ENCODE data around the gene MYL4.

DNA sequence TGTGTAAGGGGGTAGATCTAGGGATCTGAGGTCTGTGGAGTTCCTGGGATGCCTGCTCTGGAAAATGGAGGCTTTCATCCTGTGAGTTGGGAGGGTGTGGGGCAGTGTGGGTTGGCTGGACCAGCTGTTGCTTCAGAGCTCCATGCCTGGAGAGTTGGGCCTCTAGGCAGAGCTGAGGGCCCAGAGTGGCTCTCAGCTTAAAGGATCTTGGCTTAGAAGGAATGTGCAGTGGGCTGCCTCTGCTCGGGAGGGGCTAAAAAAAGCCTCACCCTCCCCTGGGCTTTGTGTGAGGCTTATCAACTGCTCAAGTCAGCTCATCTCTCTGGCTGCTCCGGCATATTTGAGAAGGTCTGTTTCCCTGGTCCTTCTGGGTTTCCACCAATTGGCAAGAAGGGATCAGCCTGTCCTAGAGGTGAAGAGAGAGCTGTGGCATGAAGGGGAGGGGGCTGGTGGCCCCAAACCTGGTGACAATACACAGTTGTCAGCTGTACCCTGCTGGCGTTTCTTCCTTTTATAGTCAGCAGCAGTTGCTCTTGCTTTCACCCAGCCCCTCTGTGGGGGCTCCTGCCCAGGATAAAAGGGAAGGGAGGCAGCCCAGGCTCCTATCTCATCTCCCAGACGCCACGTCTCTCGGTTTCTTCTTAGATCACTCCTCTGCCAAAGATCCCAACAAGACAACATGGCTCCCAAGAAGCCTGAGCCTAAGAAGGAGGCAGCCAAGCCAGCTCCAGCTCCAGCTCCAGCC is at the start of gene MYL4:
- no peak for TF ChIP-seq EZH2 (IDR thresholded peaks at IDR 0.05; ENCODE audit: borderline replicate concordance, low read depth, low read length, poor library complexity, severe bottlenecking)
- TF ChIP-seq, protein P1, sequence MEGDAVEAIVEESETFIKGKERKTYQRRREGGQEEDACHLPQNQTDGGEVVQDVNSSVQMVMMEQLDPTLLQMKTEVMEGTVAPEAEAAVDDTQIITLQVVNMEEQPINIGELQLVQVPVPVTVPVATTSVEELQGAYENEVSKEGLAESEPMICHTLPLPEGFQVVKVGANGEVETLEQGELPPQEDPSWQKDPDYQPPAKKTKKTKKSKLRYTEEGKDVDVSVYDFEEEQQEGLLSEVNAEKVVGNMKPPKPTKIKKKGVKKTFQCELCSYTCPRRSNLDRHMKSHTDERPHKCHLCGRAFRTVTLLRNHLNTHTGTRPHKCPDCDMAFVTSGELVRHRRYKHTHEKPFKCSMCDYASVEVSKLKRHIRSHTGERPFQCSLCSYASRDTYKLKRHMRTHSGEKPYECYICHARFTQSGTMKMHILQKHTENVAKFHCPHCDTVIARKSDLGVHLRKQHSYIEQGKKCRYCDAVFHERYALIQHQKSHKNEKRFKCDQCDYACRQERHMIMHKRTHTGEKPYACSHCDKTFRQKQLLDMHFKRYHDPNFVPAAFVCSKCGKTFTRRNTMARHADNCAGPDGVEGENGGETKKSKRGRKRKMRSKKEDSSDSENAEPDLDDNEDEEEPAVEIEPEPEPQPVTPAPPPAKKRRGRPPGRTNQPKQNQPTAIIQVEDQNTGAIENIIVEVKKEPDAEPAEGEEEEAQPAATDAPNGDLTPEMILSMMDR (conservative IDR thresholded peaks at IDR 0.05; ENCODE audit: low read depth, low read length) = no peak

Measured in A673 (cell line).